Right lobe of liver (tissue), 4 donors: ENCODE measurements around the gene IQCB1.

Experiments
- POLR2A ChIP-seq: fragments of 450-650 bp; IDR thresholded peaks from one replicate; pipeline ENCODE4 v1.6.1; 2017; ENCODE audit warnings: antibody characterized with exemption, mild to moderate bottlenecking
- TF ChIP-seq, protein P1 (sequence below), 4 donors: fragments of 200-600 bp in 3 of 4; fragments of 450-650 bp in 1 of 4; IDR thresholded peaks; one replicate each; pipeline versions ENCODE4 v1.5.1 to v1.8.0; 2016 to 2022; ENCODE audit warnings: antibody characterized with exemption in 4 of 4, mild to moderate bottlenecking in 2 of 4
- donor health status: DM: no; HTN: no; CAD: no.
- donor health status: DM: no; HTN: no; CAD: no.
- donor health status: DM: no; HTN: yes; CAD: no.

DNA sequence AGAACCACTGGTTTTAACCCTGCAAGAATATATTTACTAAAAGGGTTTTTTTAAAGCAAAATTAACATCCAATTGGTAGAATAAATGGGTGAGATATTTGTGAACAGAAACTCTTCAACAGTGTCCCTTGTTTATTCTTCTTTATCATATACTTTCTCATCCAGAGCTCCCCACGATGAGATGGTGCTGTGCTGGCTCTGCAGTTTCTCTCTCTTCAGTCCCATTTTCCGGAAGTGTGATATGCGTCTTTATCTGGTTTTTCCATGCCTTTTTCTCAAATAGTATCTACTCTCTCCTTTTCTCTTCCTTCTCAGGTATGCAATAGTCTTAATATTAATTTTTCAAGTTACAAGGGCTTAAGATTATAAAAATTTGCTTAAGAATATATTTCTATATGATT is 1.6 kb upstream of the IQCB1 start:
- TF ChIP-seq, protein P1, sequence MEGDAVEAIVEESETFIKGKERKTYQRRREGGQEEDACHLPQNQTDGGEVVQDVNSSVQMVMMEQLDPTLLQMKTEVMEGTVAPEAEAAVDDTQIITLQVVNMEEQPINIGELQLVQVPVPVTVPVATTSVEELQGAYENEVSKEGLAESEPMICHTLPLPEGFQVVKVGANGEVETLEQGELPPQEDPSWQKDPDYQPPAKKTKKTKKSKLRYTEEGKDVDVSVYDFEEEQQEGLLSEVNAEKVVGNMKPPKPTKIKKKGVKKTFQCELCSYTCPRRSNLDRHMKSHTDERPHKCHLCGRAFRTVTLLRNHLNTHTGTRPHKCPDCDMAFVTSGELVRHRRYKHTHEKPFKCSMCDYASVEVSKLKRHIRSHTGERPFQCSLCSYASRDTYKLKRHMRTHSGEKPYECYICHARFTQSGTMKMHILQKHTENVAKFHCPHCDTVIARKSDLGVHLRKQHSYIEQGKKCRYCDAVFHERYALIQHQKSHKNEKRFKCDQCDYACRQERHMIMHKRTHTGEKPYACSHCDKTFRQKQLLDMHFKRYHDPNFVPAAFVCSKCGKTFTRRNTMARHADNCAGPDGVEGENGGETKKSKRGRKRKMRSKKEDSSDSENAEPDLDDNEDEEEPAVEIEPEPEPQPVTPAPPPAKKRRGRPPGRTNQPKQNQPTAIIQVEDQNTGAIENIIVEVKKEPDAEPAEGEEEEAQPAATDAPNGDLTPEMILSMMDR (IDR thresholded peaks at IDR 0.05) = no peak
- no peak for TF ChIP-seq POLR2A
